Liver (tissue), 3 donors: ENCODE measurements around the gene MYO6.

Experiments
- FOXA1 ChIP-seq: IDR thresholded peaks from 2 replicates; pipeline ENCODE4 v1.6.1; 2016; ENCODE audit warnings: antibody characterized with exemption
- GABPA ChIP-seq, 2 donors: IDR thresholded peaks in 1 of 2; conservative IDR thresholded peaks in 1 of 2; 2 replicates each; pipeline ENCODE4 v1.6.1; 2016; ENCODE audit warnings: antibody characterized with exemption in 2 of 2, mild to moderate bottlenecking in 1 of 2, moderate library complexity in 1 of 2
- JUND ChIP-seq, 2 donors: IDR thresholded peaks; 2 replicates each; pipeline ENCODE4 v1.6.1; 2016; ENCODE audit warnings: antibody characterized with exemption in 2 of 2
- MAX ChIP-seq: IDR thresholded peaks from 2 replicates; pipeline ENCODE4 v1.6.1; 2016; ENCODE audit warnings: antibody characterized with exemption
- TAF1 ChIP-seq: conservative IDR thresholded peaks from 2 replicates; pipeline ENCODE4 v1.6.1; 2016; ENCODE audit warnings: antibody characterized with exemption, mild to moderate bottlenecking
- ZBTB33 ChIP-seq: IDR thresholded peaks from 2 replicates; pipeline ENCODE4 v1.6.1; 2016; ENCODE audit warnings: antibody characterized with exemption
- TF ChIP-seq, protein P1 (sequence below): fragments of 150-350 bp; IDR thresholded peaks from 2 replicates; pipeline ENCODE4 v1.5.1; 2017; ENCODE audit warnings: improper control_type of control experiment, low read depth, low read length; ENCODE audit not compliant: missing input control
- donor health status: healthy.
- donor health status: healthy.

DNA sequence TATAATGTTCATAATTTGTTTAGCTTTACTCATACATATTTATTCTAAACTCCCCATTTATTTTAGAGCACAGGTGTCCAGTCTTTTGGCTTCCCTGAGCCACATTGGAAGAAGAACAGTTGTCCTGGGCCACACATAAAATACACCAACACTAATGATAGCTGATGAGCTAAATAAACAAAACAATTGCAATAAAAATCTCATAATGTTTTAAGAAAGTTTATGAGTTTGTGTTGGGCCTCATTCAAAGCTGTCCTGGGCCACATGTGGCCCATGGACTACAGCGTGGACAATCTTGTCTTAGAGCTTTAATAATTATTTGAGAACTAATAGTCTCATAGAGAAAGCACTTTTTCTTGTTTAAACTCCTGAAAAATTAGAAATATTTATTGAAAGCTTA lies 131.3 kb downstream of the MYO6 start:
- TF ChIP-seq MAX (no peak), JUND (IDR thresholded peaks at IDR 0.05) (no peak), ZBTB33 (no peak), FOXA1 (no peak), GABPA (IDR thresholded peaks at IDR 0.05 in 1 of 2, conservative IDR thresholded peaks at IDR 0.05 in 1 of 2) (no peak), TAF1 (no peak)
- TF ChIP-seq, protein P1, sequence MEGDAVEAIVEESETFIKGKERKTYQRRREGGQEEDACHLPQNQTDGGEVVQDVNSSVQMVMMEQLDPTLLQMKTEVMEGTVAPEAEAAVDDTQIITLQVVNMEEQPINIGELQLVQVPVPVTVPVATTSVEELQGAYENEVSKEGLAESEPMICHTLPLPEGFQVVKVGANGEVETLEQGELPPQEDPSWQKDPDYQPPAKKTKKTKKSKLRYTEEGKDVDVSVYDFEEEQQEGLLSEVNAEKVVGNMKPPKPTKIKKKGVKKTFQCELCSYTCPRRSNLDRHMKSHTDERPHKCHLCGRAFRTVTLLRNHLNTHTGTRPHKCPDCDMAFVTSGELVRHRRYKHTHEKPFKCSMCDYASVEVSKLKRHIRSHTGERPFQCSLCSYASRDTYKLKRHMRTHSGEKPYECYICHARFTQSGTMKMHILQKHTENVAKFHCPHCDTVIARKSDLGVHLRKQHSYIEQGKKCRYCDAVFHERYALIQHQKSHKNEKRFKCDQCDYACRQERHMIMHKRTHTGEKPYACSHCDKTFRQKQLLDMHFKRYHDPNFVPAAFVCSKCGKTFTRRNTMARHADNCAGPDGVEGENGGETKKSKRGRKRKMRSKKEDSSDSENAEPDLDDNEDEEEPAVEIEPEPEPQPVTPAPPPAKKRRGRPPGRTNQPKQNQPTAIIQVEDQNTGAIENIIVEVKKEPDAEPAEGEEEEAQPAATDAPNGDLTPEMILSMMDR = no peak
